H1 (cell line): ENCODE results near the gene HARS1. TPM values are rescaled to one million over a fixed set of nuclear protein-coding genes. Genes with fewer than 3 reads are reported as not detected.

Source experiments
- CTCF ChIA-PET: fragments of 300-600 bp; sonication (Branson Sonifier 250); formaldehyde crosslinking; loops from one replicate; lab custom pipeline; 2021; ENCODE audit not compliant: partially characterized antibody; lab: Charles Lee
- POLR2A ChIA-PET: fragments of 300-600 bp; sonication (Branson Sonifier 250); formaldehyde crosslinking; loops from one replicate; lab custom pipeline; 2021; ENCODE audit warnings: inconsistent platforms; ENCODE audit not compliant: partially characterized antibody; lab: Charles Lee
- DNase-seq, 2 experiments: peaks; one replicate each; pipeline versions ENCODE4 v3.0.0 to v3.0.0-alpha.2; 2010 to 2022; ENCODE audit warnings: low spot score in 2 of 2, low read depth in 1 of 2, mixed read lengths in 1 of 2
- FAIRE-seq: peaks from 2 replicates; lab custom pipeline; 2011; peaks lifted over from hg19 to GRCh38; lab: Jason Lieb, UNC
- H2AFZ ChIP-seq: 2 replicates; pipeline ENCODE4 v1.8.1; 2012; ENCODE audit warnings: low read length, inconsistent platforms
- H2AK5ac ChIP-seq: 2 replicates; pipeline ENCODE4 v1.6.1; 2013; ENCODE audit warnings: low read depth, low read length
- H2BK120ac ChIP-seq: replicated peaks from 2 replicates; pipeline ENCODE3; 2013; ENCODE audit warnings: low read depth, low read length, inconsistent platforms
- H2BK12ac ChIP-seq: 2 replicates; pipeline ENCODE4 v1.6.1; 2013; ENCODE audit warnings: low read depth, low read length
- H2BK15ac ChIP-seq: 2 replicates; pipeline ENCODE4 v1.6.1; 2013; ENCODE audit warnings: low read length
- H2BK20ac ChIP-seq: 2 replicates; pipeline ENCODE4 v1.6.1; 2013; ENCODE audit warnings: low read length
- H2BK5ac ChIP-seq: 2 replicates; pipeline ENCODE4 v1.6.1; 2013; ENCODE audit warnings: low read depth, low read length
- H3K14ac ChIP-seq: 2 replicates; pipeline ENCODE4 v1.6.1; 2013; ENCODE audit warnings: inconsistent platforms; ENCODE audit not compliant: insufficient read length
- H3K18ac ChIP-seq: 2 replicates; pipeline ENCODE4 v1.6.1; 2013; ENCODE audit warnings: low read length; ENCODE audit errors: extremely low read depth
- H3K23ac ChIP-seq: 2 replicates; pipeline ENCODE4 v1.6.1; 2013; ENCODE audit warnings: inconsistent platforms; ENCODE audit not compliant: insufficient read length
- H3K23me2 ChIP-seq: 2 replicates; pipeline ENCODE4 v1.6.1; 2013; ENCODE audit warnings: low read depth, low read length
- H3K27ac ChIP-seq: 2 replicates; pipeline ENCODE4 v1.6.1; 2011; ENCODE audit warnings: low read depth, low read length, inconsistent platforms
- H3K27me3 ChIP-seq, 4 experiments: replicated peaks in 1 of 4; 1 replicate in 1 of 4; 2 replicates in 3 of 4; pipeline versions ENCODE4 v1.6.1 to v1.8.1; 2011 to 2013; ENCODE audit warnings: low read length in 3 of 4, mild to moderate bottlenecking in 3 of 4, inconsistent platforms in 2 of 4, mixed read lengths in 2 of 4, moderate library complexity in 1 of 4; ENCODE audit not compliant: control insufficient read depth in 3 of 4, insufficient read depth in 3 of 4; ENCODE audit errors: extremely low read depth in 1 of 4
- H3K36me3 ChIP-seq, 4 experiments: 2 replicates each; pipeline versions ENCODE4 v1.6.1 to v1.8.1; 2011 to 2013; ENCODE audit warnings: mild to moderate bottlenecking in 4 of 4, low read length in 3 of 4, moderate library complexity in 2 of 4, control low read depth in 1 of 4, inconsistent platforms in 1 of 4; ENCODE audit not compliant: insufficient read depth in 4 of 4, control insufficient read depth in 2 of 4
- H3K4ac ChIP-seq: replicated peaks from 2 replicates; pipeline ENCODE3; 2013; ENCODE audit warnings: low read length, low read depth, mixed read lengths, inconsistent platforms; ENCODE audit not compliant: insufficient read length
- H3K4me1 ChIP-seq, 4 experiments: replicated peaks in 1 of 4; 1 replicate in 1 of 4; 2 replicates in 3 of 4; pipeline versions ENCODE4 v1.6.1 to v1.8.1; 2011 to 2013; ENCODE audit warnings: low read length in 3 of 4, inconsistent platforms in 2 of 4, mixed read lengths in 1 of 4; ENCODE audit not compliant: insufficient read depth in 4 of 4, control insufficient read depth in 3 of 4
- H3K4me2 ChIP-seq, 2 experiments: 2 replicates each; pipeline versions ENCODE4 v1.6.1 to v1.8.1; 2011 to 2013; ENCODE audit warnings: low read depth in 2 of 2, low read length in 2 of 2, control low read depth in 1 of 2, inconsistent platforms in 1 of 2, mild to moderate bottlenecking in 1 of 2; ENCODE audit not compliant: insufficient read depth in 1 of 2
- H3K4me3 ChIP-seq, 4 experiments: fragments of 200-600, 300-600 bp in 1 of 4; sonication (generic), shearing (Covaris generic), sonication (Bioruptor Twin) in 1 of 4; 2 replicates each; pipeline versions ENCODE4 v1.5.1 to v1.8.1; 2011 to 2016; ENCODE audit warnings: low read length in 4 of 4, low read depth in 3 of 4, control low read depth in 2 of 4, inconsistent platforms in 2 of 4, mild to moderate bottlenecking in 2 of 4, mixed read lengths in 1 of 4, moderate library complexity in 1 of 4; ENCODE audit not compliant: insufficient read depth in 2 of 4; ENCODE audit errors: extremely low read depth in 1 of 4
- H3K56ac ChIP-seq: replicated peaks from 2 replicates; pipeline ENCODE3; 2013; ENCODE audit warnings: low read depth, mild to moderate bottlenecking, mixed read lengths, low read length, inconsistent platforms; ENCODE audit not compliant: insufficient read length
- H3K79me1 ChIP-seq: 2 replicates; pipeline ENCODE4 v1.6.1; 2013; ENCODE audit warnings: low read depth, low read length, control low read depth
- H3K79me2 ChIP-seq, 2 experiments: 2 replicates each; pipeline versions ENCODE4 v1.6.1 to v1.8.1; 2012 to 2013; ENCODE audit warnings: low read length in 2 of 2, mild to moderate bottlenecking in 2 of 2, inconsistent platforms in 1 of 2; ENCODE audit not compliant: insufficient read depth in 2 of 2, control insufficient read depth in 1 of 2
- H3K9ac ChIP-seq, 4 experiments: replicated peaks in 1 of 4; 1 replicate in 1 of 4; 2 replicates in 3 of 4; pipeline versions ENCODE4 v1.6.1 to v1.8.1; 2011 to 2013; ENCODE audit warnings: low read depth in 3 of 4, low read length in 3 of 4, control low read depth in 2 of 4, mild to moderate bottlenecking in 2 of 4, moderate library complexity in 2 of 4, inconsistent platforms in 1 of 4; ENCODE audit errors: extremely low read depth in 1 of 4
- H3K9me3 ChIP-seq, 2 experiments: 2 replicates each; pipeline versions ENCODE4 v1.6.1 to v1.8.1; 2012 to 2013; ENCODE audit warnings: mild to moderate bottlenecking in 2 of 2, moderate library complexity in 2 of 2, control low read depth in 1 of 2, inconsistent platforms in 1 of 2, low read depth in 1 of 2, low read length in 1 of 2, mixed read lengths in 1 of 2; ENCODE audit not compliant: insufficient read depth in 2 of 2
- H4K20me1 ChIP-seq, 2 experiments: replicated peaks in 1 of 2; 2 replicates each; pipeline versions ENCODE3 to v1.8.1; 2011 to 2013; ENCODE audit warnings: inconsistent platforms in 2 of 2, low read length in 2 of 2, mild to moderate bottlenecking in 1 of 2; ENCODE audit not compliant: insufficient read depth in 2 of 2, control insufficient read depth in 1 of 2
- H4K5ac ChIP-seq: 2 replicates; pipeline ENCODE4 v1.6.1; 2013; ENCODE audit warnings: low read length, low read depth, mixed read lengths, inconsistent platforms; ENCODE audit not compliant: insufficient read length
- H4K8ac ChIP-seq: 2 replicates; pipeline ENCODE4 v1.8.0; 2013; ENCODE audit warnings: mild to moderate bottlenecking, moderate library complexity, low read length, inconsistent platforms; ENCODE audit not compliant: insufficient read depth; ENCODE audit errors: extremely low read depth
- H4K91ac ChIP-seq: replicated peaks from 2 replicates; pipeline ENCODE3; 2013; ENCODE audit warnings: low read length, mixed read lengths, inconsistent platforms; ENCODE audit not compliant: insufficient read length
- ATF2 ChIP-seq: IDR thresholded peaks from 2 replicates; pipeline ENCODE4 v1.6.1; 2012; ENCODE audit warnings: low read length, inconsistent platforms
- CHD1 ChIP-seq: IDR thresholded peaks from 2 replicates; pipeline ENCODE4 v1.6.1; 2012; ENCODE audit warnings: low read depth, low read length, improper control_type of control experiment
- FOSL1 ChIP-seq: IDR thresholded peaks from 2 replicates; pipeline ENCODE4 v1.6.1; 2011; ENCODE audit warnings: mild to moderate bottlenecking, low read depth, low read length, moderate library complexity; ENCODE audit not compliant: insufficient read depth
- JUN ChIP-seq: IDR thresholded peaks from 2 replicates; pipeline ENCODE4 v1.6.1; 2011; ENCODE audit warnings: low read depth, mild to moderate bottlenecking, improper control_type of control experiment, low read length
- RAD21 ChIP-seq, 2 experiments: IDR thresholded peaks in 1 of 2; conservative IDR thresholded peaks in 1 of 2; 2 replicates each; pipeline ENCODE4 v1.6.1; 2011; ENCODE audit warnings: low read depth in 2 of 2, low read length in 2 of 2, improper control_type of control experiment in 1 of 2, inconsistent platforms in 1 of 2, mild to moderate bottlenecking in 1 of 2, moderate library complexity in 1 of 2
- SUZ12 ChIP-seq: fragments of 200-600 bp; sonication (generic); IDR thresholded peaks from 2 replicates; pipeline ENCODE4 v1.6.1; 2012; ENCODE audit warnings: mild to moderate bottlenecking, inconsistent platforms, low read length, moderate library complexity, mixed read lengths
- WGBS, 2 experiments: shearing (Covaris generic) in 1 of 2; methylation state at CpG; one replicate each; pipeline versions ENCODE4 v1.1.6 to v1.1.7; 2013 to 2015; ENCODE audit warnings: low lambda C conversion rate in 2 of 2, mixed read lengths in 2 of 2, inconsistent platforms in 1 of 2, low coverage in 1 of 2, missing lambda C conversion rate in 1 of 2; ENCODE audit not compliant: insufficient replicate concordance in 2 of 2, insufficient coverage in 1 of 2, insufficient read length in 1 of 2; ENCODE audit errors: extremely low coverage in 1 of 2, missing lambda C conversion rate in 1 of 2; 5-methylcytosine and 5-hydroxymethylcytosine counted together
- polyA plus RNA-seq, 7 experiments: library from polyadenylated mRNA; depleted of rRNA in 3 of 7; stranded (reverse) in 5 of 7; unstranded in 2 of 7; fragments of >200 nt in 5 of 7; fragments of 200-250 nt in 2 of 7; gene quantifications; 1 replicate in 5 of 7; 2 replicates in 1 of 7; 4 replicates in 1 of 7; pipeline versions ENCODE4 v1.2.1 to v1.2.3, GENCODE V29; 2011 to 2013; ENCODE audit warnings: missing spikeins in 2 of 7, mixed read lengths in 2 of 7
- total RNA-seq: library from RNA; stranded (reverse); fragmentation: NEBNext Ultra II Directional; extraction: Animal tissue kit (Norgen Biotek cat#: 25700); gene quantifications from 2 replicates; pipeline ENCODE4 v1.2.1, GENCODE V29; 2021

HARS1 gene
- total and polyA plus RNA-seq, 2 of the 8 experiments (the other 6 are each of a cell fraction or from before 2014, with no cell fraction given), result 27.8 to 56.8 TPM

GRCh38 chr5:140637371-140638100 is 53.6 kb downstream of the HARS1 start:
- Histone ChIP-seq H2BK15ac (no peak overlapping the region), H2AFZ (no peak overlapping the region), H3K56ac (no peak overlapping the region), H4K5ac (no peak overlapping the region), H3K23me2 (peaks cover 6% of the 10 kb centered on the region; the same call in 1 of the 2 replicates), H3K18ac (no peak overlapping the region), H2BK12ac (no peak overlapping the region), H3K79me2 (peaks cover 0 to 5% of the 10 kb centered on the region in 2 experiments; a peak in 1 of 4 replicates), H2BK20ac (no peak overlapping the region), H3K23ac (no peak overlapping the region), H3K4me1 (peaks cover 0 to 4% (median 3%) of the 10 kb centered on the region in 4 experiments; a peak in 4 of 7 replicates), H3K4ac (no peak overlapping the region), H2AK5ac (no peak overlapping the region), H4K91ac (no peak overlapping the region), H3K27me3 (no peaks in the 10 kb centered on the region), H2BK120ac (no peak overlapping the region), H3K79me1 (no peaks in the 10 kb centered on the region; the same call in 1 of the 2 replicates), H3K4me3 (no peak overlapping the region), H2BK5ac (no peak overlapping the region), H3K27ac (no peak overlapping the region), H3K14ac (no peak overlapping the region), H3K36me3 (peaks cover 0 to 13% (median 5%) of the 10 kb centered on the region in 4 experiments; a peak in 4 of 8 replicates), H4K20me1 (no peaks in the 10 kb centered on the region), H3K9ac (no peak overlapping the region), H4K8ac (no peak overlapping the region), H3K9me3 (peaks cover 0 to 4% of the 10 kb centered on the region in 2 experiments; a peak in 2 of 4 replicates), H3K4me2 (no peak overlapping the region)
- ChIA-PET POLR2A (interaction anchor here (1.1 to 2.7 kb wide), 2 partner anchors 11 to 90 kb away, joined by 3 to 27 read pairs; partner anchors contain the start of genes EIF4EBP3 and IK), CTCF (interaction anchor here (1.0 to 3.1 kb wide), 5 partner anchors 9 to 252 kb away, joined by 3 to 12 read pairs (median 5); no protein-coding TSS in a partner anchor)
- no peak for FAIRE-seq
- WGBS, 2 experiments, result 94% methylated on average over 10 of the region's 10 CpGs; no CpG with 5 or more reads in 1 of the 2 experiments
- no peak for DNase-seq
- TF ChIP-seq SUZ12 (no peak), CHD1 (no peak), JUN (no peak), ATF2 (no peak), RAD21 (IDR thresholded peaks at IDR 0.05 in 1 of 2, conservative IDR thresholded peaks at IDR 0.05 in 1 of 2; ENCODE audit: low read depth in 2 of 2, low read length in 2 of 2) (no peak), FOSL1 (no peak)
